Stimulated activated CD4-positive, alpha-beta T cell treated with anti-CD3 and anti-CD28 coated beads, TNF-alpha, amount 100 ng/mL, for 24 hours (primary cell): ENCODE measurements around the gene RUNX3.

Experiments
- DNase-seq, 3 experiments: peaks; one replicate each; pipeline ENCODE4 v3.0.0-alpha.2; 2020; ENCODE audit warnings: low read depth in 3 of 3

The RUNX3 gene

GRCh38 chr1:24886241-24886640, 43.8 kb downstream of the RUNX3 start:
- DNase-seq: no peak

GRCh38 chr1:24884751-24885150, 45.3 kb downstream of the RUNX3 start:
- DNase-seq: no peak

- DNase-seq: no peak
Measured at GRCh38 chr1:24881034-24881433, 49.0 kb downstream of the RUNX3 start.

GRCh38 chr1:24878775-24879742, 51.0 kb downstream of the RUNX3 start:
- DNase-seq: no peak

GRCh38 chr1:24878045-24878444, 52.0 kb downstream of the RUNX3 start:
- DNase-seq: no peak

- no peak for DNase-seq
Measured at GRCh38 chr1:24875991-24876506, 54.0 kb downstream of the RUNX3 start.

GRCh38 chr1:24875257-24875656, 54.8 kb downstream of the RUNX3 start:
- no peak for DNase-seq

- DNase-seq: no peak
Measured at GRCh38 chr1:24874611-24875234, 55.4 kb downstream of the RUNX3 start.

- no peak for DNase-seq
Measured at GRCh38 chr1:24874056-24874455, 56.0 kb downstream of the RUNX3 start.

GRCh38 chr1:24873148-24873547, 56.9 kb downstream of the RUNX3 start:
- DNase-seq: no peak

GRCh38 chr1:24872061-24872850, 57.8 kb downstream of the RUNX3 start:
- DNase-seq: no peak

GRCh38 chr1:24871306-24871901, 58.7 kb downstream of the RUNX3 start:
- DNase-seq: no peak

GRCh38 chr1:24870551-24871195, 59.4 kb downstream of the RUNX3 start:
- DNase-seq: no peak

- DNase-seq: no peak
Measured at GRCh38 chr1:24868016-24868875, 61.8 kb downstream of the RUNX3 start.

GRCh38 chr1:24867084-24867870, 62.8 kb downstream of the RUNX3 start:
- no peak for DNase-seq

GRCh38 chr1:24866211-24867083, 63.6 kb downstream of the RUNX3 start:
- DNase-seq: no peak

- DNase-seq: no peak
Measured at GRCh38 chr1:24865587-24865986, 64.5 kb downstream of the RUNX3 start.

GRCh38 chr1:24865168-24865567, 64.9 kb downstream of the RUNX3 start:
- no peak for DNase-seq
